B cell (primary cell): ENCODE measurements around the gene RAD51B. TPM values are rescaled to one million over a fixed set of nuclear protein-coding genes. Genes with fewer than 3 reads are reported as not detected.

Source experiments
- ATAC-seq: fragments of 200-7000 bp; cut with Tn5 transposase; one replicate; pipeline ENCODE4 v1.10.0; 2021; ENCODE audit warnings: low read depth, mild to moderate bottlenecking, moderate number of reproducible peaks, moderate library complexity
- CTCF ChIA-PET: fragments of 350-600 bp; sonication (Branson Sonifier 250); formaldehyde crosslinking; loops from one replicate; lab custom pipeline; 2021; ENCODE audit warnings: antibody characterized with exemption, inconsistent platforms; lab: Charles Lee
- POLR2A ChIA-PET: fragments of 350-600 bp; sonication (Branson Sonifier 250); formaldehyde crosslinking; loops from one replicate; lab custom pipeline; 2021; ENCODE audit warnings: antibody characterized with exemption; lab: Charles Lee
- DNase-seq: peaks from one replicate; pipeline ENCODE4 v3.0.0; 2013
- H2AFZ ChIP-seq: 2 replicates; pipeline ENCODE4 v1.6.1; 2012; ENCODE audit warnings: mild to moderate bottlenecking, low read depth, low read length; ENCODE audit not compliant: insufficient read depth, poor library complexity, severe bottlenecking
- H3K27ac ChIP-seq, 2 donors: 1 replicate in 1 of 2; 2 replicates in 1 of 2; pipeline ENCODE4 v1.5.1; 2012 to 2013; ENCODE audit warnings: low read length in 2 of 2, mild to moderate bottlenecking in 2 of 2, moderate library complexity in 1 of 2
- H3K27me3 ChIP-seq, 4 experiments: fragments of 200-600 bp in 1 of 4; sonication (generic) in 1 of 4; replicated peaks in 1 of 4; 1 replicate in 2 of 4; 2 replicates in 2 of 4; pipeline versions ENCODE4 v1.6.1 to v1.7.0; 2013 to 2016; ENCODE audit warnings: low read length in 3 of 4, mild to moderate bottlenecking in 2 of 4, mixed read lengths in 1 of 4, moderate library complexity in 1 of 4; ENCODE audit not compliant: insufficient read depth in 4 of 4, control insufficient read depth in 3 of 4; ENCODE audit errors: control extremely low read depth in 1 of 4
- H3K36me3 ChIP-seq, 2 experiments: replicated peaks in 1 of 2; 1 replicate in 1 of 2; 2 replicates in 1 of 2; pipeline versions ENCODE4 v1.6.1 to v1.7.1; 2013; ENCODE audit warnings: low read length in 1 of 2; ENCODE audit not compliant: insufficient read depth in 2 of 2, control insufficient read depth in 1 of 2; ENCODE audit errors: control extremely low read depth in 1 of 2, extremely low read depth in 1 of 2
- H3K4me1 ChIP-seq, 2 donors: fragments of 200-600 bp in 1 of 2; sonication (generic) in 1 of 2; 1 replicate in 1 of 2; 2 replicates in 1 of 2; pipeline versions ENCODE4 v1.5.1 to v1.6.1; 2013 to 2017; ENCODE audit warnings: low read length in 2 of 2; ENCODE audit not compliant: control insufficient read depth in 2 of 2, insufficient read depth in 2 of 2
- H3K4me2 ChIP-seq: replicated peaks from 2 replicates; pipeline ENCODE3; 2012; ENCODE audit warnings: mild to moderate bottlenecking, low read depth, low read length; ENCODE audit not compliant: poor library complexity, severe bottlenecking
- H3K4me3 ChIP-seq, 5 experiments: fragments of 200-600 bp in 1 of 5; sonication (generic) in 1 of 5; 1 replicate in 3 of 5; 2 replicates in 2 of 5; pipeline versions ENCODE4 v1.5.1 to v1.7.0; 2011 to 2016; ENCODE audit warnings: low read length in 4 of 5, mild to moderate bottlenecking in 4 of 5, low read depth in 2 of 5, control low read depth in 1 of 5, moderate library complexity in 1 of 5; ENCODE audit not compliant: insufficient read depth in 1 of 5; ENCODE audit errors: control extremely low read depth in 1 of 5, extremely low read depth in 1 of 5
- H3K79me2 ChIP-seq: fragments of 200-600 bp; sonication (generic); one replicate; pipeline ENCODE4 v1.6.0; 2016; ENCODE audit warnings: low read length; ENCODE audit not compliant: control insufficient read depth, insufficient read depth
- H3K9ac ChIP-seq: fragments of 200-600 bp; sonication (generic); 2 replicates; pipeline ENCODE4 v1.6.1; 2017; ENCODE audit warnings: mild to moderate bottlenecking, low read length, moderate library complexity
- H3K9me3 ChIP-seq, 3 donors: one replicate each; pipeline versions ENCODE4 v1.6.1 to v1.7.1; 2013; ENCODE audit warnings: low read length in 2 of 3; ENCODE audit not compliant: control insufficient read depth in 2 of 3, insufficient read depth in 1 of 3; ENCODE audit errors: control extremely low read depth in 1 of 3
- H4K20me1 ChIP-seq: 2 replicates; pipeline ENCODE4 v1.6.0; 2012; ENCODE audit warnings: mild to moderate bottlenecking, low read length; ENCODE audit not compliant: insufficient read depth, control insufficient read depth, poor library complexity, severe bottlenecking
- H3K27ac Mint-ChIP-seq: one replicate; pipeline ENCODE4 v1.8.0; 2021; ENCODE audit warnings: mixed read lengths
- H3K27me3 Mint-ChIP-seq: one replicate; pipeline ENCODE4 v1.8.0; 2021; ENCODE audit warnings: mixed read lengths
- H3K4me1 Mint-ChIP-seq: one replicate; pipeline ENCODE4 v1.8.0; 2021; ENCODE audit warnings: mixed read lengths
- H3K4me3 Mint-ChIP-seq: one replicate; pipeline ENCODE4 v1.8.0; 2021; ENCODE audit warnings: mixed read lengths
- H3K9me3 Mint-ChIP-seq: one replicate; pipeline ENCODE4 v1.8.0; 2022; ENCODE audit warnings: mixed read lengths; ENCODE audit not compliant: insufficient read depth
- EZH2 ChIP-seq: IDR thresholded peaks from 2 replicates; pipeline ENCODE4 v1.6.1; 2012; ENCODE audit warnings: borderline replicate concordance, low read depth, mild to moderate bottlenecking, moderate library complexity, low read length; ENCODE audit not compliant: insufficient read depth, poor library complexity, severe bottlenecking
- WGBS: methylation state at CpG from one replicate; pipeline ENCODE4 v1.1.5; 2013; ENCODE audit warnings: missing lambda C conversion rate; ENCODE audit not compliant: insufficient coverage; 5-methylcytosine and 5-hydroxymethylcytosine counted together
- intact Hi-C: fragments of 100-400 bp; cut with micrococcal nuclease; formaldehyde crosslinking; loops from one replicate; pipeline ENCODE4 v1.10.0; 2022
- polyA plus RNA-seq: library from polyadenylated mRNA; depleted of rRNA; stranded (reverse); fragments of >200 nt; gene quantifications from 2 replicates; pipeline ENCODE4 v1.2.3, GENCODE V29; 2012
- total RNA-seq, 2 donors: library from RNA; stranded (reverse); fragments of 120-200 nt in 1 of 2; gene quantifications; 1 replicate in 1 of 2; 2 replicates in 1 of 2; pipeline versions ENCODE4 v1.2.3 to v1.2.4, GENCODE V29; 2013 to 2022
- TF ChIP-seq, protein P1 (sequence below): fragments of 200-600 bp; IDR thresholded peaks from one replicate; pipeline ENCODE4 v1.8.0; 2022; ENCODE audit warnings: antibody characterized with exemption, mild to moderate bottlenecking

RAD51B gene
- total and polyA plus RNA-seq, 2 donors (not counting 1 experiment from before 2014, with no cell fraction given), result 6.5 to 60.6 TPM

- DNase-seq (peak; percentile 78), ATAC-seq (peak; percentile 79)
- peaks cover 7% of the 10 kb centered on the region for H3K79me2 ChIP-seq
- H4K20me1 ChIP-seq, result no peaks in the 10 kb centered on the region
- peak overlapping the region; percentile 10 for H3K9ac ChIP-seq
- CTCF ChIA-PET, result interaction anchor here (0.9 to 2.9 kb wide), 6 partner anchors 8 to 524 kb away, joined by 3 to 15 read pairs (median 5); no protein-coding TSS in a partner anchor
- H3K27ac ChIP-seq, result peak overlapping the region; percentile 70 to 85
- POLR2A ChIA-PET, result interaction anchor here (0.8 to 2.6 kb wide), 3 partner anchors 10 to 34 kb away, joined by 3 to 10 read pairs (median 6); no protein-coding TSS in a partner anchor
- peaks cover 0 to 2% (median 0%) of the 10 kb centered on the region in 3 donors for H3K9me3 ChIP-seq
- Mint-ChIP-seq H3K4me3 (peak overlapping the region; percentile 62), H3K27me3 (no peaks in the 10 kb centered on the region), H3K27ac (peak overlapping the region; percentile 93), H3K9me3 (no peaks in the 10 kb centered on the region), H3K4me1 (peaks cover 69% of the 10 kb centered on the region)
- no peaks in the 10 kb centered on the region for H3K36me3 ChIP-seq
- peak overlapping the region in 1 of 5 experiments; percentile 21 for H3K4me3 ChIP-seq
- 0% methylated on average over 2 of the region's 5 CpGs for WGBS
- no peak for TF ChIP-seq EZH2
- TF ChIP-seq, protein P1, sequence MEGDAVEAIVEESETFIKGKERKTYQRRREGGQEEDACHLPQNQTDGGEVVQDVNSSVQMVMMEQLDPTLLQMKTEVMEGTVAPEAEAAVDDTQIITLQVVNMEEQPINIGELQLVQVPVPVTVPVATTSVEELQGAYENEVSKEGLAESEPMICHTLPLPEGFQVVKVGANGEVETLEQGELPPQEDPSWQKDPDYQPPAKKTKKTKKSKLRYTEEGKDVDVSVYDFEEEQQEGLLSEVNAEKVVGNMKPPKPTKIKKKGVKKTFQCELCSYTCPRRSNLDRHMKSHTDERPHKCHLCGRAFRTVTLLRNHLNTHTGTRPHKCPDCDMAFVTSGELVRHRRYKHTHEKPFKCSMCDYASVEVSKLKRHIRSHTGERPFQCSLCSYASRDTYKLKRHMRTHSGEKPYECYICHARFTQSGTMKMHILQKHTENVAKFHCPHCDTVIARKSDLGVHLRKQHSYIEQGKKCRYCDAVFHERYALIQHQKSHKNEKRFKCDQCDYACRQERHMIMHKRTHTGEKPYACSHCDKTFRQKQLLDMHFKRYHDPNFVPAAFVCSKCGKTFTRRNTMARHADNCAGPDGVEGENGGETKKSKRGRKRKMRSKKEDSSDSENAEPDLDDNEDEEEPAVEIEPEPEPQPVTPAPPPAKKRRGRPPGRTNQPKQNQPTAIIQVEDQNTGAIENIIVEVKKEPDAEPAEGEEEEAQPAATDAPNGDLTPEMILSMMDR, result no peak
- H3K27me3 ChIP-seq, result no peaks in the 10 kb centered on the region
- H3K4me1 ChIP-seq, result peaks cover 61 to 68% of the 10 kb centered on the region in 2 donors
- peak overlapping the region; percentile 34 for H2AFZ ChIP-seq
- intact Hi-C loops, result loop anchor here (1.0 to 2.0 kb wide), 2 partner anchors 10 to 13 kb away; no protein-coding TSS in a partner anchor
- H3K4me2 ChIP-seq, result peak overlapping the region; percentile 61
Observed at GRCh38 chr14:68293404-68293803, 473.8 kb downstream of the RAD51B start.

DNA sequence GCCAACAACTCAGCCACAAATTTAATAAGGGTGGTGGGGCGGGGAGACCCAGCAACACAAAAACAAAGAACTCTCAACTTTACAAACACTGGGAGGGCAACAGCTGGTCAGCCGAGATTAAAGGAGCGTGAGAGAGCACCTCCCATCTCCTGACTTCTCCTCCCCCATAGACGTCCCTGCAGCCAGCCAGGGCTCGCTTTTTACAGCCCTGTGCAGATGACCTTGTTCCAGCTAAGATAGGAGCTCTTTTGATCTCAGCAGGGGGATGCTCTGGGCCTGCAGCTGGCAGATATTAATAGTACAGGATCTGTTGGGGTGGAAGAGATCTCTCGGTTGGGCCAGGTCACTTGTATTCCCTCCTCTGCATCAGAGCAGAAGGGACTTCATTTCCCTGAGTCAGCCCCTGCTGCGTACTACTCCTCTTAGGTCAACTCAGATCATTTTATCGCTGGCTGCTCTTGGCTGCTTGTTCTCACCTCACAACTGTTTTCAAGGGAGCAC is 475.8 kb downstream of the RAD51B start:
- Histone ChIP-seq H3K27me3 (no peaks in the 10 kb centered on the region), H3K9ac (no peak overlapping the region), H3K4me2 (peak overlapping the region; percentile 3), H3K4me1 (peaks cover 59 to 61% of the 10 kb centered on the region in 2 donors), H3K4me3 (no peak overlapping the region), H3K36me3 (no peaks in the 10 kb centered on the region), H3K27ac (peak overlapping the region in 1 of 2 donors; percentile 85), H4K20me1 (no peaks in the 10 kb centered on the region), H3K79me2 (no peaks in the 10 kb centered on the region), H3K9me3 (peaks cover 0 to 2% (median 0%) of the 10 kb centered on the region in 3 donors), H2AFZ (peak overlapping the region; percentile 20)
- CTCF ChIA-PET, result interaction anchor here (0.6 to 0.8 kb wide), 2 partner anchors 46 to 549 kb away, joined by 3 read pairs; no protein-coding TSS in a partner anchor
- intact Hi-C loops, result no loop called here
- Mint-ChIP-seq H3K4me3 (peak overlapping the region; percentile 14), H3K27me3 (no peaks in the 10 kb centered on the region), H3K4me1 (peaks cover 69% of the 10 kb centered on the region), H3K9me3 (no peaks in the 10 kb centered on the region), H3K27ac (peak overlapping the region; percentile 62)
- TF ChIP-seq, protein P1, result no peak
- no peak for TF ChIP-seq EZH2
- ATAC-seq (no peak), DNase-seq (no peak)
- POLR2A ChIA-PET, result interaction anchor here (0.6 kb wide), 1 partner anchor 503 kb away, joined by 4 read pairs; no protein-coding TSS in a partner anchor
- WGBS, result 73% methylated on average over 6 of the region's 8 CpGs
